GM19468 (cell line): ENCODE data around the gene GPR26.

Experiments
- ATAC-seq: cut with Tn5 transposase; IDR thresholded peaks from one replicate; pipeline ENCODE4 v1.9.1; 2021; ENCODE audit warnings: mild to moderate bottlenecking, moderate library complexity, moderate number of reproducible peaks; ENCODE audit not compliant: unreplicated experiment; ENCODE audit errors: extremely low read depth

Gene GPR26, protein sequence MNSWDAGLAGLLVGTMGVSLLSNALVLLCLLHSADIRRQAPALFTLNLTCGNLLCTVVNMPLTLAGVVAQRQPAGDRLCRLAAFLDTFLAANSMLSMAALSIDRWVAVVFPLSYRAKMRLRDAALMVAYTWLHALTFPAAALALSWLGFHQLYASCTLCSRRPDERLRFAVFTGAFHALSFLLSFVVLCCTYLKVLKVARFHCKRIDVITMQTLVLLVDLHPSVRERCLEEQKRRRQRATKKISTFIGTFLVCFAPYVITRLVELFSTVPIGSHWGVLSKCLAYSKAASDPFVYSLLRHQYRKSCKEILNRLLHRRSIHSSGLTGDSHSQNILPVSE

DNA sequence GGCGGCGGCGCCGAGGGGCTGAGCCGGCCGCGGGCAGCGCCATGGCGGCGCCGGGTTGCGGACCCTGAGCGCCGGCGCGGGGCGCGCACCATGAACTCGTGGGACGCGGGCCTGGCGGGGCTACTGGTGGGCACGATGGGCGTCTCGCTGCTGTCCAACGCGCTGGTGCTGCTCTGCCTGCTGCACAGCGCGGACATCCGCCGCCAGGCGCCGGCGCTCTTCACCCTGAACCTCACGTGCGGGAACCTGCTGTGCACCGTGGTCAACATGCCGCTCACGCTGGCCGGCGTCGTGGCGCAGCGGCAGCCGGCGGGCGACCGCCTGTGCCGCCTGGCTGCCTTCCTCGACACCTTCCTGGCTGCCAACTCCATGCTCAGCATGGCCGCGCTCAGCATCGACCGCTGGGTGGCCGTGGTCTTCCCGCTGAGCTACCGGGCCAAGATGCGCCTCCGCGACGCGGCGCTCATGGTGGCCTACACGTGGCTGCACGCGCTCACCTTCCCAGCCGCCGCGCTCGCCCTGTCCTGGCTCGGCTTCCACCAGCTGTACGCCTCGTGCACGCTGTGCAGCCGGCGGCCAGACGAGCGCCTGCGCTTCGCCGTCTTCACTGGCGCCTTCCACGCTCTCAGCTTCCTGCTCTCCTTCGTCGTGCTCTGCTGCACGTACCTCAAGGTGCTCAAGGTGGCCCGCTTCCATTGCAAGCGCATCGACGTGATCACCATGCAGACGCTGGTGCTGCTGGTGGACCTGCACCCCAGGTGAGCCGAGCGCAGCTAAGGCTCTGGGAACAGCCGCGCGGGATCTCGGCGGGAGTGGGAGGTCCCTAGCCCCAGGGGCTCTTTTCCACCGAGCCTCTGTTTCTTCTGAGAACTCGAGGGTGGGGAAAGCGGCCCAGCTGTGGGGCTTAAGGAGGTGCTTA, at the start of gene GPR26:
GPR26 (plus strand) TSS at position 38 of the 919 bp plus-strand sequence; CDS start at position 91, 53 bp downstream.
- no peak for ATAC-seq

DNA sequence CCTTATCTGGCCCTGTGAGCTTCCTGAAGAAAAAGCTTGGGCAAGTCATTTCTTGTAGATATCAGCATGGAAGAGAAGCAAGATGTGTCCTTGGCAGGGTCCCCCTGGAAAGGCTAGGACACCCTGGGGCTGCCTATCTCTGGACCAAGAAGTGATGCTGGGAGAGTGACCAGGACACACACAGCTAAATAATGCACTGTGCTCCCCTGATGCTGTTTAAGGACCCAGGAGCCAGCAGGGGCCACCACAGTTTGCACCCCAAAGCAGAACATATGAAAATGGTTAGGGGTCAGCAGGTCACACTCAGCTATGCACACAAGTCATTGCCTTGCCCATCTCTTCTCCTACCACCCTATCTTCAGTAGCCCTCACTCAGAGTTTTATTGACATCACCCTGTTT, 47.9 kb upstream of the GPR26 start:
- ATAC-seq: no peak

DNA sequence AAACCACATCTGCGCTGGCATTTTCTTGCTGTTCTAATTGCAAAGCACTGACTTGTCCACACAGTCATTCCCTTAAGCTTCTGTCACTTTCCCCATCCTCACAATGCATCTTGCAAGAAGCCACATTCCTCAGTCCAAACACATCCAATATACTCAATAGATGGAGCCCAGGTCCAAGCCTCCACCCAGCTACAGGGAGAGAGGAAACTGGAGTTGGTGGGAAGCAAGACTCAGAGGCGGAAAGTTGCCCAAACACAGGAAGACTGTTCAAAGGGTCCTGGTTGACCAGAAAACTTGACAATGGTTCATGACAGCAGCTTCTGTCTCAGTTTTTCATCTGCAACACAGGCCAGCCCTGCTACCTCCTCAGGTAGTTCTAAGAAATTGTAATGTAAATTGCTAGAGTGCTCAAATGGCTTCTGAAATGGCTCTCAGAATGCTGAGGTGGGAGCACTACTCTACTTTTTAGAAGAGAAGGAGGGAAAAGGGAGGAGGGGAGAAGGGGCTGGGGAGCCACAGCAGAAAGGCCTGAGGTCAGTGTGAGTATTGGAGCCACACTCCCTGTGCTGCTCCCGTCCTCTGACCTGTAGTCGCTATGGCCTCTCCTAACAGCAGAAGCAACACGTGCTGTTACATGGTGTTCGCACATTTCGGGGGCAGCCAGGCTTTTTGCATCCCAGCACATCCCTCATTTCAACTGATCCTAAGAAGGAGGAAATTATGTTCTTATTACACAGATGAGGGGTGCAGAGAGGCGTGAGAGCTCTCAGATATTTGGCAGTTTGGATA, 46.9 kb upstream of the GPR26 start:
- ATAC-seq: no peak

DNA sequence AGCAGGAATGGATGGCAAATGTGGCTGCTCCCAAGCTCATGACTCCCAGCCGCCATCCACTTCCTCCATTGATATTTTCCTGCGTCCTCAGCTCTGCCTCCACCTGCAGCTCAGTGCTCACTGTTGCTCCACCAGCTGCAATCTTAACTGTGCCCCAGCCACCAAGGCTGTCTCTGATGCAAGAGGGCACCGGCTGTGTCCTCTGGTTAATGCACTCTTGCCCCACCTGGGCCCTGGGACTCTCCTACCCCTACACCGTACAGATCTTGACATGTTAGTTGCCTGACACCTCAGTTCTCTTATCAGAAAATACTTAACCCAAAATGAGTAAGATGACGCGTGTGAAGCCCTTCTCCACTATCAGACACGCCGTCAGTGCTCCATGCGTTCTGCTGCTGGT, 45.5 kb upstream of the GPR26 start:
- ATAC-seq: no peak

DNA sequence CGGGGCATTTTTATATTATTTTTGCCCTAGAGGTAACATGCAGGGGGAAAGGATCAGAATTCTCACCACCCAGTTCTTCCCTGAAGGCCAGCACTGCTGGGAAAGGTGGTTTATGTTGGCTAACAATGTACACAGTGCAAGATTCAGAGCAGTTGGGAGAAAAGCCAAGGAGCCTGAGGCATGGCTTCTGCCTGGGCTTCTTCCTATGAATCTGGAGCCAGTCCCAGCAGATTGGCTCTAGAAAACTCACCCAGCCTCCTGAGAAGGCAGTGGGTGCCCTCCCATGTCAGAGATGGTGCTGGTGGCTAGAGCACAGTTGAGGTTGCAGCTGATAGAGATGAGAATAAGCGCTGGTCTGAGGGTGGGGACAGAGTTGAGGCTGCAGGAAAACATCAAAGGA, 44.7 kb upstream of the GPR26 start:
- no peak for ATAC-seq

DNA sequence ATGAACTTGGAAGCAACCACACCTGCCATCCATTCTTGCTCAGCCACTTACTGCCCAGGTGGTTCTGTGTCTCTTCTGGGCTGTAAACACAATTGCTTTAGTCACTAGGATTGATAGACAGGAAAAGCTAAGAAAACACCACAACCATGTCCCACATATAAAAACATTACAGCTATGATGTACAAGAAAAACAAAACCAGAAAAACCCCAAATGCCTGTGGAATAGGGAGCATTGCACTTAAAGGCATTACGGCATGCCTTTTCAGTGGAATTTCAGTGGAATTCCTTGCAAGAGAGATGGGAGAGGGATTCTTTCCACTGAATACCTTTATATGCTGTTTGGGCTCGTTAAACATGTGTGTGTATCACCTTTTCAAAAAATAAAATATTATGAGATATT, 44.2 kb upstream of the GPR26 start:
- ATAC-seq: no peak

DNA sequence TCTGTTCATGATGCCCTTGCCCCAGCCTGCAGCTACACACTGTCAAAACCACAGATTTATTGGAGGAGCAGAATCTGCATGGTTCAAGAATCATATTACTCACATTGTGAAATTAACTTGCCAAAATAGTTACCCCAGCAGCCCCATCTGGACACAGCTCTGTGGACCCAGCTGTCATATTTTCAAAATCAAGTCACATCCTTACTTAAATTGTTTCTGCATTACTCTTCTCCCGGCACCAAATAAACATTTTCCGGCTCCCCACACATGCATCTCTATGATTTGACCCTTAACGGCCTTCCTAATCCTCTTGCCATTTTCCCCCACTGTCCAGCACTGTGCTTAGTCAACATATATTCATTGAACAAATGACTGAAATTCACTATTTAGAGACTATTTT, 43.8 kb upstream of the GPR26 start:
- no peak for ATAC-seq

DNA sequence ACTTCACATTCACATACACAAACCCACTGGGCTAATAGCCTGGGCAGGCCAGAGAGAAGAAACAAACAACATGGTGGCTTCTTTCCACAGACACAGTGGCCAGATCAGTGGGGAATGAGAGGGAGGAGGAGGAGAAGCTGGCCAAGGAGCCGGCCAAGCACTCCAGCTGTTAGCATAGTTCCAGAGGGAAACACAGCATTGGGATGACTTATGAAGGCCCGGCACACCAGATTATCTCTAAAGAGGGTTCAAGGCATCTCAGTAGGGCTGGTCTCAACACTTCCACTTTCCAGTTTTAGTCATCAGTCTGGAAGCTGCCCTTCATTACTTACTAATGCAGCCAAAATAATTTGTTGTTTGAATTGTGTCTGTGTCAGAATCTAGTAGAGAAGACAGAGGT, 42.1 kb upstream of the GPR26 start:
- no peak for ATAC-seq

DNA sequence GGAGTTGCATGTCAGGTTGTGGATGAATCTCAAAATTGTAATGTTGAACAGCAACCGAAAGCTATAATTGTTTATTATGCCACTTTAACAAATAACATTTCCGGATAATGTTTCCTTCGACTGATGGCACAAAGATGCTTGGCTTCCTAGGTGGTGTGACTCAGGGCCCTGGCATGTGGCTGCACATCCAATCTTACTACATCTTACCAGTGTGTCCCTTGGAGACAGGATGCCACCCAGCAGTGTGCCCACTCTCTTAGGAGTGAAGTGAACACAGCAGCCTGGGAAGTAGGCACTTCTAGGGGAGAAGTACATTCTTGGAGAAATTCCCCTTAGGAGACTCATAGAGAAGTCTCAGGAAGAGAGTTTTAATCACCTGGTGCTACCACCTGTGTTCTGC, 33.0 kb upstream of the GPR26 start:
- no peak for ATAC-seq

DNA sequence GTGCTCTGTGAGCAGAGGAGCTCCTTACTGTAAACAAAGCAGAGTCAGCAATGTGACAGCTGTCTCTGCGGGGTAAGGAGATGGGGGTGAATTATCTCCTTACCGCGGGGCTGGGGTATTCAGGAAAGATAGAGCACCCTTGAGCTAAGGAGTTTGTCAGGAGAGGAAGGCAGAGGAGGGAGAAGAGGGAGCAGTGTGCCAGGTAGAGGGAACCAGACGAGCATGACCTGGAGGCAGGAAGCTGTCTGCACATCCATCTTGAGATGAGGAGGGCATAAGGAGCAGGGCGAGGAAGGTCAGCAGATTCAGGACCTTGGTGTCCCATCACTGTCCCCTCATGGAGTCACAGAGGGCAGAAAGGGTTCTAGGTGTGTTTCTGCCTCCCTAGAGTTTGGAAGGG, 32.5 kb upstream of the GPR26 start:
- ATAC-seq: no peak

DNA sequence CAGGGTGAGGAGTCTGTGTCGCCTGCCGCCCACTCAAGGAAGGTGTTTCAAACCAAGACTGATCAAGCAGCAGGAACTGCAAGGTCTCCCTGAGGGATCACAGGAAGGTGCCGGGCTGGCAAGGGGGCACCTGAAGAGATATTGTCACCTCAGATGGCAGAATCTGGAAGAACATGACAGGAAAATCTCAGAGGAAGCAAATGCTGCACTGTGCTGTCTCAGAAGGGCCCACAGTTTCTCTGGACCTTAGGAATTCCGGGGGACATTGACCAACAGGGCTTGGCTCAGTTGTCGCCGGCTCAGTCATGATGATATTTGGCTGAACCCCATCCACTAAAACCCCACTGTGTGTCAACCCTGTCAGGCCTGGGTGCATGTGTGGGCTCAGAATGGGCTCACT, 31.9 kb upstream of the GPR26 start:
- no peak for ATAC-seq

DNA sequence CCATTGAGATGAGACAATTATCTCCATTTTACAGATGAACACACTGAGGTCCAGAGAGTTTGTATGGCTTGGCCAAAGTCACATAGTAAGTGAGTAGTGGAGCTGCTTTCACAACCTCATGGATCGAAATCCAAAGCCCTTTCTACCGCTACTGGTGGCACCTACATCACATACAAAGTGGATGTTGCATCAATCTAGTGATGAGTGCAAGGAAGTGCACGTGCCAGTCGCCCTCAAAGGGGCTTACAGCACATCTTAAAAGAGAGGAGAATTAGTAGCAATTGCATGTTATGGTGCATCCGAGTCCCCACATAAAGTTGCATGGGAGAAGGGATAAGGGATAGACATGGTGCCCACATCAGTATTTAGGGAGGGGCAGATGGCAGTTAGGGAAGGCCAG, 31.0 kb upstream of the GPR26 start:
- ATAC-seq: no peak

DNA sequence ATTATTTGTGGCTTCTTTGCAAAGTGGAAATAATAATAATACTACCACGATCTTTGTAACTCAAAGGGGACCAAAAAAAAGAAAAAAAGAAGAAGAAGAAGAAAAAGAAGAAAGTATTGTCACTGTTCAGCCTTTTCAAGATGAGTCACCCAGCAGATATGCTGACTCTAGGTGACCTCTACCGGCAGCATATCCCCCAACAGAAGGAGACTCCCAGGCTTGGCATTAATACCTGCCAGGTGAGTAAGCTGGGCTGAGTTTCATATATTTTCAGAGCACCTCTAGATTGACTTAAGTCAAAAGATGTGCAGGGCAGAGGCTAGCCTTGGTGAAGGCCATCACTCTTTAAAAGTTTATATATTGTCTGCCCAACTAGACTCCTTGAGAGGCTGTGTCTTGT, 30.4 kb upstream of the GPR26 start:
- no peak for ATAC-seq

DNA sequence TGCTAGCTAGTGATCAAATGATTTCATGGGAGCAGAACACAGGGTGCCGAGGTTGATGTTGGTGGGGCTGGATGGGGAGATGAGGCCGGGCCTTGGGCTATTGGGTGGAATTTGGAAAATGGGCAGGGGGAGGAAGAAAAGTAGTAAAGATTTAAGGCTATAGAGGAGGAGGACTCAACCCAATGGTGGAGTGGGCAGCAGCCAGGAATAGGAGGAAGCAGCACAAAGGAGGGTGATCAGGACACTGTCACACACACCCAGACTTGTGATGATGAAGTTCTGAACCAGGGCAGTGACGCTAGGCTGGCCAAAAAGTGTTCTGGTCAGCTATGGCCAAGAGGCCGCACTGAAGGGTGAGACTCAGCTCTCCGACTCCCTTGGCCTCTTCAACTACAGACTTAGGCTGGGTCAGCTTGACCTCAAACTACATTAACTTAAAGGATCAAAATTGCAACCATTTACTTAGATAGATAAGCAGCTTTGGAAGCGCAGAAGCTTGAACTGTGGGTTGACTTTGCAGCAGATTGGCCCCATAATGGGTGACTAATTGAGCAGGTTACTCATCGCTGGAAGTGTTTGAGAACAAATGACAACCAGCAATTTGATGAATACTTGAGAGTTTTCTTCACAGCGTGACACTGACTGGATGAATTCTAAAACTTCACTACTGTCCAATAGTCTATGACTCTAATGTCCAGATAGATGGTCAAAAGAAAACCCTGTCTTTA, 29.4 kb upstream of the GPR26 start:
- no peak for ATAC-seq

DNA sequence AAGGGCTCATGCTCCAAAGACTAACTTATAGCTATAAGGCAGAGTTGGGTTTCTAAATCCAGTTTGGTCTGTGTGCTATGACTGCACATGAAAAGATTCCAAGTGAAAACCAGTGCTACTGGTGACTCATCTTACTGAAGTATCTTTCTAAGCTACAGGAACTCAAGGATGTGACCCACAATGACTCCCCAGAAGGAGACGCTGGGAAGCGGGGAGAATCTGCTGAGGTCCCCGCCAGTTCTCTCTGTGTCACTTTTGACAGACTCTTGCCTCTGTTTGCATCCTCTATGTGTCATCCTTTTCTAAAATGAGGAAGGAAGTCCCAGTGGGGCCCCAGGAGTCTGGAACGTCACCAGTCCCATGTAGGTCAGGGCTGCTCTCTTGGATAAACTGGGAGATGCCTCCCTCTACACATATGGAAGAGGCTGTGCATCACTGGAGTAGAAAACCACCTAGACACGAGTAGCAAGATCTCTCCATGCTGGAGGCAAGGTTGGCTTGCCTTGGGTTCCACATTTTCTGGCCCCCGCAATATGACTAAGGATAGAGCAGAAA, 28.8 kb upstream of the GPR26 start:
- ATAC-seq: no peak

DNA sequence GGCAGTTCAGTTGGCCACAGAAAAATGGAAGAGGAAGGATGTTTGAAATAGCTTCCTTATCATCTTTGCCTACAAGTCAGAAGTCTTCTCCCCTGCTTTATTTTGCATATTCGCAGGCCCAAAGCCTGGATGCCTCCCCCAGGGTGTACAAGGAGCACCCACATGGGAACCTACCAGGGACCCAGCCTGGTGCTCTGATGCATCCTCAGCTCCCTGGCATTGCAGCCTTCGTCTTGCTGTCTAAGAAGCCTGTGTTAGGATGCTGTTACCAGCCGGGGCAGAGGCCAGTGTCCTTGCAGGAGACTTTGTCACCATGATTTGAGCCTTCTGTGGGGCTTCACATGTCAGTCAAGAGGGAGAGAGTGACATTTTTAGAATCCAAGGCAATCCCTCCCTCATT, 27.0 kb upstream of the GPR26 start:
- no peak for ATAC-seq

DNA sequence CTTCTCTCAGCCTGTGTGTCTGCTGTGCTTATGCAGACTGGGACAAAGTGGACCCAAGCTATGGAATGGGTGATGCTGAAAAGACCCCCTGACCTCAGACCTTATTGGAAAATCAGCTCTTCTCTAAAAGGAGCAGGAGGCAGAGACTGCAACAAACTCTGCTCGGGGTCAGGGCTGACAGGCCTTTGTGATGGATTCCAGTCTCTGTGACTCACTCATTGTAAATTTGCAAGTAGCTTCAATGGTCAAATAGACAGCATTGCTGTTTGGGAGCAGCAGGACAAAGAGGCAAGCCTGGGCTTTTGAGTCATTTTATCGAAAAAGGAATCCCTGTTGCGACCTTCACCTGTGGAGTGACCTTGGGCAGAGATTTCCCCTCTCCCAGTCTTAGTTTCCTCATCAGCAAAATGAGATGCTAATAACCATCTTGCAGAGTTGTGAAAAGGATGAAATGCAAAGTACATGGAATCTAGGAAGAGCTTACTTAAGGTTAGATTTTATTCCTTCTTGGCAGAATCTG, 26.1 kb upstream of the GPR26 start:
- ATAC-seq: no peak

DNA sequence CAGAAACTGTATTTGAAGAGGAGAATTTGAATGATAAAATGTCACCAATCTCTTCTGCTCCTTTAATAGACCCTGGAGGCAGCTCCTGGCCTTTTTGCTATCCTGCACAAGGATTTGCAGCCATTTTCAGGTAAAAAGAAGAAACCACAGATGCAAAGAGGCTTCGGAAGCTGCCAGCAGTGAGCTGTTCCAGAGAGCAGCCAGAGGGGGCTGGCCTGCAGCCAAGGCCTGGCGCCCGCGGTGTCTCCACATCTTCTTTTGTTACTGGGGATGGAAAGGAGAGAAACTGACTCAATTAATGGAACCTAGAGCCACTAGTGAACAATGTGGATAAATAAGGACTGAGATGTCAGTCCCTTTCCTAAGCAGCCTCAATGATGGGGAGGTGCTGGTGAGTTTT, 23.9 kb upstream of the GPR26 start:
- no peak for ATAC-seq

DNA sequence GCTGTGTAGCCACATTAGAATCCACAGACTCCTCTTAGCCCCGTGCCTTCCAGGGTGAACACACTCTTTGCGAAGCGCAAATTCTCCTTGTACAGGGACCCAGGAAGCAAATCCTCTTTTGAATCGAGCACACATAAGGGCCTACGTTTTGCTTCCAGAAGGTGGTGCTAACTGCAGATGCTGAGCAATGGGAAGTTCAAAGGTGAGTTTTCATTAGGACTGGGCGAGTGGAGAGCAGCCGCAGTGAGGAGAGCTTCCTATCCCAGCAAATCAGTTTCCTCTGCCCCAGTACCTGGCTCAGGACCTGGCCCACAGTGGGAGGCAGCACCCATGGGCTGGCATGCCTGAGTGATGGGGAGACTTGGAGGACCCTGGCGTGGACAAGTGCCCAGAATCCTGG, 23.5 kb upstream of the GPR26 start:
- no peak for ATAC-seq

DNA sequence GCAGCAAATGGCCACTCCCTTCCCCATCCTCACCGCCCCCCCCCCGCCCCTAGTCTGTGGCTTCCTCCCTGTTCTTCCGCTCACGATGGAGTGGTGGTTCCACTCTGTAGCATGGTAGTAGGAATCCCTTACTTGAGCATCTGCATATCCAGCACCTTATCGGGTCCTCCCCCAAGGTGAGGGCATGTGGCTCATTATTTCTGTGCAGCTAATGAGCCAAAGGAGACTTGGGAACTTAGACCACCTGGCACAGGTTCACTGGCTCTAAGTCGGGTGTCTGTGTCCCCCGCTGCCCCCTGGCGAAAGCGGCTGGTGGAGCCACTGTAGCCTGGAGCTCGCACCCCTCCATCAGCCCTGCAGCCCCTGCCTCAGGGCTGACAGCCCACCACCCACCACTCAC, 22.8 kb upstream of the GPR26 start:
- ATAC-seq: no peak
